Measurements from ENCODE around the gene PDGFRA. TPM values are rescaled to one million over a fixed set of nuclear protein-coding genes. Genes with fewer than 3 reads are reported as not detected.

The PDGFRA gene
- polyA plus RNA-seq, 1 donor from 2014 or later, result 0.43 TPM

DNA sequence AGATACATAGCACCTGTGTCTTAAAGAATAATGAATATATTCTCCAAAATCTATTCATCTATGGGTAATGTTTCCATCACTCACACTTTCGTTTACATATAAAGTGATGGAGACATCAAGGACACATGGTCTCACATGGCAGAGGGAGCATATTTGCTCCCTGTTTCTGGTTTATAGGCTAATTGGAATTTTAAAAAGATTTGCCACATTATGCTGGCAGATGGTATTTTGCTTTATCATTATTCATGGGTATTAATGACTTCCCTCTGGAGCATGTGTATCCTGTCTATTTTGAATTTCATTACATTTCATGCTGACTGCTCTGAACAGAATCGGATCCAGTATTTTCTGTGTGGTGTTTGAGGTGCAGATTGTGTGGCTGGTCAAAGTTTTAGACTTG lies 79.0 kb downstream of the PDGFRA start:
- Histone ChIP-seq H3K9me2 (ENCODE audit: insufficient read depth, low read length) (no peaks in the 10 kb centered on the region), H3K4me2 (ENCODE audit: low read length) (peak overlapping the region; percentile 10), H3K9me3 (ENCODE audit: low read length) (no peaks in the 10 kb centered on the region), H3K79me2 (replicated peaks; ENCODE audit: insufficient read depth, low read length) (no peaks in the 10 kb centered on the region), H4K20me1 (ENCODE audit: insufficient read depth) (no peaks in the 10 kb centered on the region), H3K27me3 (ENCODE audit: insufficient read depth, low read depth, low read length) (no peaks in the 10 kb centered on the region), H3F3A (ENCODE audit: insufficient read depth, low read length, poor library complexity, severe bottlenecking) (no peaks in the 10 kb centered on the region), H2AFZ (ENCODE audit: low read depth, low read length) (no peak overlapping the region), H3K27ac (ENCODE audit: low read length) (no peak overlapping the region), H3K4me3 (ENCODE audit: low read length) (no peak overlapping the region), H3K9ac (ENCODE audit: low read length) (no peak overlapping the region), H3K36me3 (ENCODE audit: insufficient read depth, low read length) (no peaks in the 10 kb centered on the region)
- TF ChIP-seq RAD21 (conservative IDR thresholded peaks at IDR 0.05), result no peak
- no peak for TF ChIP-seq TAF1 (IDR thresholded peaks at IDR 0.05; ENCODE audit: low read depth)
- TF ChIP-seq, protein P1, sequence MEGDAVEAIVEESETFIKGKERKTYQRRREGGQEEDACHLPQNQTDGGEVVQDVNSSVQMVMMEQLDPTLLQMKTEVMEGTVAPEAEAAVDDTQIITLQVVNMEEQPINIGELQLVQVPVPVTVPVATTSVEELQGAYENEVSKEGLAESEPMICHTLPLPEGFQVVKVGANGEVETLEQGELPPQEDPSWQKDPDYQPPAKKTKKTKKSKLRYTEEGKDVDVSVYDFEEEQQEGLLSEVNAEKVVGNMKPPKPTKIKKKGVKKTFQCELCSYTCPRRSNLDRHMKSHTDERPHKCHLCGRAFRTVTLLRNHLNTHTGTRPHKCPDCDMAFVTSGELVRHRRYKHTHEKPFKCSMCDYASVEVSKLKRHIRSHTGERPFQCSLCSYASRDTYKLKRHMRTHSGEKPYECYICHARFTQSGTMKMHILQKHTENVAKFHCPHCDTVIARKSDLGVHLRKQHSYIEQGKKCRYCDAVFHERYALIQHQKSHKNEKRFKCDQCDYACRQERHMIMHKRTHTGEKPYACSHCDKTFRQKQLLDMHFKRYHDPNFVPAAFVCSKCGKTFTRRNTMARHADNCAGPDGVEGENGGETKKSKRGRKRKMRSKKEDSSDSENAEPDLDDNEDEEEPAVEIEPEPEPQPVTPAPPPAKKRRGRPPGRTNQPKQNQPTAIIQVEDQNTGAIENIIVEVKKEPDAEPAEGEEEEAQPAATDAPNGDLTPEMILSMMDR (IDR thresholded peaks at IDR 0.05; ENCODE audit: poor library complexity, severe bottlenecking), result no peak
- TF ChIP-seq EP300 (conservative IDR thresholded peaks at IDR 0.05; ENCODE audit: poor library complexity, severe bottlenecking), result no peak
- no peak for TF ChIP-seq SMC3 (conservative IDR thresholded peaks at IDR 0.05; ENCODE audit: poor library complexity)

DNA sequence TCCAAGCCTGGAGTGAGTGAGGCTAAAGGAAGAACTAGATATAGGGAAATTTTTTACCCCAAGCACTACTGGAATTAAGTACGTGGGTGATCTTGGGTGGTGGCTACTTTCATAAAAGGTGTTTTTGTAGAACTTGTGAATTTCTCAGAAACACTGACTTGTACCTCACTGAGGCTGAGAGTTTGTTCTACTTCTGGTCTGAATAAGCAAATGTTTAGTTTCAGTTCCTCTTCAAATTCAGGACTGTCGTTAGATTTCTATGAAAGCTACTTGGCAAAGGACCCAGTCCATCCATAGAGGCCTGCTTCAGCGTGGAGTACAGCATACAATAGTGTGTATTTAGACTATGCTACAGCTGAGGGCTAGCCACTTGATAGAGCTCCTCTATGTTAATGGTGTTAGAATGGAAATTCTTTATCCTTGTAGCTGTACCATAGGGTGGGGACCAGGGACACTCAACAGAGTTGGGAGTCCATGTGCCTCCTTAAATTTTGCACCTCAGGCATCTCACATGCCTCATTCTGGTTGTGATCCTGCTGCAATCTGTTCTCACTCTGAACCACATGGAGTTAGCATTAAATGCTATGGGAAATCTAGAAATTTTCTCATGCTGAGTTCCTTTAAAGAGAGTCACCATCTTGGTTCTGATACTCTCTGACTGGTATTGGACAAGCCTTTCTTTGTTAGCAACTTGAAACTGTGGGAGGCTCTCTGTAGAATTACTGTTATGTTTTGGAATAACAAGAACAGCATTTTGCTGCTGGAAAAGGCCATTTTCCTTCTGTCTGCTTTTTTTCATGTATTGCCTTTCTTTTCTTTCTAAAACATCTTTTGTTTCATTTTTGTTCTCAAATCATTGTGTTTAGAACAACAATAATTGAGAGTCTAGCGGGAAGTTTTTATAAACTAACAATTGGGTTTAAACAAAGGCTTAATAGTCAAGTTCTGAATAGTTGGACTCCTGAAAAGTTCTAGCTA lies 86.8 kb downstream of the PDGFRA start:
- Histone ChIP-seq H3F3A (ENCODE audit: insufficient read depth, low read length, poor library complexity, severe bottlenecking) (no peaks in the 10 kb centered on the region), H3K9me2 (ENCODE audit: insufficient read depth, low read length) (no peaks in the 10 kb centered on the region), H4K20me1 (ENCODE audit: insufficient read depth) (no peaks in the 10 kb centered on the region), H3K27ac (ENCODE audit: low read length) (no peak overlapping the region), H3K79me2 (replicated peaks; ENCODE audit: insufficient read depth, low read length) (no peaks in the 10 kb centered on the region), H3K9me3 (ENCODE audit: low read length) (no peaks in the 10 kb centered on the region), H3K27me3 (ENCODE audit: insufficient read depth, low read depth, low read length) (no peaks in the 10 kb centered on the region), H3K4me3 (ENCODE audit: low read length) (no peak overlapping the region), H2AFZ (ENCODE audit: low read depth, low read length) (no peak overlapping the region), H3K9ac (ENCODE audit: low read length) (no peak overlapping the region), H3K36me3 (ENCODE audit: insufficient read depth, low read length) (no peaks in the 10 kb centered on the region), H3K4me2 (ENCODE audit: low read length) (no peak overlapping the region)
- TF ChIP-seq POLR2AphosphoS5 (IDR thresholded peaks at IDR 0.05) (no peak), RAD21 (conservative IDR thresholded peaks at IDR 0.05) (no peak), SMC3 (conservative IDR thresholded peaks at IDR 0.05; ENCODE audit: poor library complexity) (no peak), TAF1 (IDR thresholded peaks at IDR 0.05; ENCODE audit: low read depth) (no peak), EP300 (conservative IDR thresholded peaks at IDR 0.05; ENCODE audit: poor library complexity, severe bottlenecking) (no peak), EZH2 (IDR thresholded peaks at IDR 0.05; ENCODE audit: borderline replicate concordance, insufficient read depth, low read length, poor library complexity, severe bottlenecking) (no peak), MXI1 (conservative IDR thresholded peaks at IDR 0.05; ENCODE audit: poor library complexity, severe bottlenecking) (no peak)
- TF ChIP-seq, protein P2, sequence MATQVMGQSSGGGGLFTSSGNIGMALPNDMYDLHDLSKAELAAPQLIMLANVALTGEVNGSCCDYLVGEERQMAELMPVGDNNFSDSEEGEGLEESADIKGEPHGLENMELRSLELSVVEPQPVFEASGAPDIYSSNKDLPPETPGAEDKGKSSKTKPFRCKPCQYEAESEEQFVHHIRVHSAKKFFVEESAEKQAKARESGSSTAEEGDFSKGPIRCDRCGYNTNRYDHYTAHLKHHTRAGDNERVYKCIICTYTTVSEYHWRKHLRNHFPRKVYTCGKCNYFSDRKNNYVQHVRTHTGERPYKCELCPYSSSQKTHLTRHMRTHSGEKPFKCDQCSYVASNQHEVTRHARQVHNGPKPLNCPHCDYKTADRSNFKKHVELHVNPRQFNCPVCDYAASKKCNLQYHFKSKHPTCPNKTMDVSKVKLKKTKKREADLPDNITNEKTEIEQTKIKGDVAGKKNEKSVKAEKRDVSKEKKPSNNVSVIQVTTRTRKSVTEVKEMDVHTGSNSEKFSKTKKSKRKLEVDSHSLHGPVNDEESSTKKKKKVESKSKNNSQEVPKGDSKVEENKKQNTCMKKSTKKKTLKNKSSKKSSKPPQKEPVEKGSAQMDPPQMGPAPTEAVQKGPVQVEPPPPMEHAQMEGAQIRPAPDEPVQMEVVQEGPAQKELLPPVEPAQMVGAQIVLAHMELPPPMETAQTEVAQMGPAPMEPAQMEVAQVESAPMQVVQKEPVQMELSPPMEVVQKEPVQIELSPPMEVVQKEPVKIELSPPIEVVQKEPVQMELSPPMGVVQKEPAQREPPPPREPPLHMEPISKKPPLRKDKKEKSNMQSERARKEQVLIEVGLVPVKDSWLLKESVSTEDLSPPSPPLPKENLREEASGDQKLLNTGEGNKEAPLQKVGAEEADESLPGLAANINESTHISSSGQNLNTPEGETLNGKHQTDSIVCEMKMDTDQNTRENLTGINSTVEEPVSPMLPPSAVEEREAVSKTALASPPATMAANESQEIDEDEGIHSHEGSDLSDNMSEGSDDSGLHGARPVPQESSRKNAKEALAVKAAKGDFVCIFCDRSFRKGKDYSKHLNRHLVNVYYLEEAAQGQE (IDR thresholded peaks at IDR 0.05; ENCODE audit: borderline replicate concordance), result no peak
- TF ChIP-seq, protein P1 (IDR thresholded peaks at IDR 0.05; ENCODE audit: poor library complexity, severe bottlenecking), result no peak

All from neural cell (in vitro differentiated cells).